ENCODE data around the gene LIN52.

The LIN52 gene

DNA sequence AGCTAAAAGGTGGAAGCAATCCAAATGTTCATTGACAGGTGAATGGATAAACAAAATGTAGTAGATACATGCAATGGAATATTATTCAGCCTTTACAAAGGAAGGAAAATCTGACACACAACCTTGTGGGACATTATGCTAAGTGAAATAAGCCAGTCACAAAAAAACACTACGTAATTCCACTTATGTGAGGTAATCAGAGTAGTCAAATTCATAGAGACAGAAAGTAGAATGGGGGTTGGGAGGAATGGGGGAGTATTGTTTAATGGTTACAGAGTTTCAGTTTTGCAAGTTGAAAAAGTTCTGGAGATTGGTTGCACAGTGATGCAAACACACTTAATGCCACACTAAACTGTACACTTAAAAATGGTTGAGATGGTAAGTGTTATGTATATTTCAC is 62.8 kb downstream of the LIN52 start:
- Histone ChIP-seq H3K18ac (ENCODE audit: low read length) (no peak overlapping the region), H2BK120ac (ENCODE audit: low read depth, low read length) (no peak overlapping the region), H2BK5ac (ENCODE audit: low read length) (no peak overlapping the region), H2AK5ac (ENCODE audit: low read length) (no peak overlapping the region), H3K79me1 (ENCODE audit: low read length) (no peaks in the 10 kb centered on the region), H2BK15ac (replicated peaks; ENCODE audit: low read depth) (no peak overlapping the region), H3K4ac (ENCODE audit: low read depth, low read length) (no peak overlapping the region), H3K36me3 (ENCODE audit: control insufficient read depth, insufficient read depth, low read length) (no peaks in the 10 kb centered on the region), H3K9ac (ENCODE audit: low read length) (no peak overlapping the region), H4K8ac (ENCODE audit: low read depth, low read length) (no peak overlapping the region), H3K4me2 (ENCODE audit: low read length) (no peak overlapping the region), H3K4me3 (ENCODE audit: low read length) (no peak overlapping the region), H3K23ac (ENCODE audit: low read length) (no peak overlapping the region), H3K4me1 (ENCODE audit: control insufficient read depth, low read depth, low read length) (no peaks in the 10 kb centered on the region), H3K27me3 (ENCODE audit: insufficient read depth, low read length, poor library complexity) (no peaks in the 10 kb centered on the region), H4K5ac (ENCODE audit: low read length) (no peak overlapping the region), H3K79me2 (ENCODE audit: control insufficient read depth, insufficient read depth, low read length) (no peaks in the 10 kb centered on the region), H3K56ac (ENCODE audit: low read length) (no peak overlapping the region), H3K27ac (ENCODE audit: low read depth, low read length) (no peak overlapping the region)
- no CpG with 5 or more reads among the region's 1 CpG for WGBS (ENCODE audit: extremely low coverage, insufficient coverage, low lambda C conversion rate)
- DNase-seq, result no peak

DNA sequence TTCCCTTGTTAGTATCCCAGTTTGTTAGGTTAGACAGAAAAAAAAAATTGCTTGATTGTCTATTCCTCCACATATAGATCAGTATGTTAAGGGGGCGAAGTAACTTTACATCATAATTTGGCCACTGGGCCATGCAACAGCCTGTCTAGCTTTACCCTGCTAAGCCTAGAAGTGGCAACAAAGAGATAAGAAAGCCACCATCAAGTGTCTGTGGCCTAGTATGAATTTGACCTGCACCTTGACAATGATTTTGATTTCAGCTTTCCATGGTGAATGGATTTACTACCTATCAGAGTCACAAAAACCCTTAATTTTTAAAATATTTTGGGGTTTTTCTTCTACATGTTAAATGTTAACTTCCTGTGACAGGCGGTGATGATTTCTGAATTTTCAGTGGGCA is 63.9 kb downstream of the LIN52 start:
- Histone ChIP-seq H2BK120ac (ENCODE audit: low read depth, low read length) (no peak overlapping the region), H3K4me2 (ENCODE audit: low read length) (no peak overlapping the region), H4K8ac (ENCODE audit: low read depth, low read length) (no peak overlapping the region), H3K9ac (ENCODE audit: low read length) (no peak overlapping the region), H3K79me2 (ENCODE audit: control insufficient read depth, insufficient read depth, low read length) (no peaks in the 10 kb centered on the region), H2AK5ac (ENCODE audit: low read length) (no peak overlapping the region), H3K23ac (ENCODE audit: low read length) (no peak overlapping the region), H3K36me3 (ENCODE audit: control insufficient read depth, insufficient read depth, low read length) (no peaks in the 10 kb centered on the region), H3K4me3 (ENCODE audit: low read length) (no peak overlapping the region), H2BK15ac (replicated peaks; ENCODE audit: low read depth) (no peak overlapping the region), H3K4me1 (ENCODE audit: control insufficient read depth, low read depth, low read length) (no peaks in the 10 kb centered on the region), H2BK5ac (ENCODE audit: low read length) (no peak overlapping the region), H3K27me3 (ENCODE audit: insufficient read depth, low read length, poor library complexity) (no peaks in the 10 kb centered on the region), H3K79me1 (ENCODE audit: low read length) (no peaks in the 10 kb centered on the region), H4K5ac (ENCODE audit: low read length) (no peak overlapping the region), H3K4ac (ENCODE audit: low read depth, low read length) (no peak overlapping the region), H3K27ac (ENCODE audit: low read depth, low read length) (no peak overlapping the region), H3K56ac (ENCODE audit: low read length) (no peak overlapping the region), H3K18ac (ENCODE audit: low read length) (no peak overlapping the region)
- no CpG with 5 or more reads among the region's 2 CpGs for WGBS (ENCODE audit: extremely low coverage, insufficient coverage, low lambda C conversion rate)
- DNase-seq, result no peak

- Histone ChIP-seq H2BK15ac (replicated peaks; ENCODE audit: low read depth) (no peak overlapping the region), H3K4me1 (ENCODE audit: control insufficient read depth, low read depth, low read length) (no peaks in the 10 kb centered on the region), H3K18ac (ENCODE audit: low read length) (no peak overlapping the region), H2BK5ac (ENCODE audit: low read length) (no peak overlapping the region), H4K5ac (ENCODE audit: low read length) (no peak overlapping the region), H3K4me3 (ENCODE audit: low read length) (no peak overlapping the region), H3K79me2 (ENCODE audit: control insufficient read depth, insufficient read depth, low read length) (no peaks in the 10 kb centered on the region), H2BK120ac (ENCODE audit: low read depth, low read length) (no peak overlapping the region), H3K27ac (ENCODE audit: low read depth, low read length) (no peak overlapping the region), H3K9ac (ENCODE audit: low read length) (no peak overlapping the region), H4K8ac (ENCODE audit: low read depth, low read length) (no peak overlapping the region), H3K56ac (ENCODE audit: low read length) (no peak overlapping the region), H3K4ac (ENCODE audit: low read depth, low read length) (no peak overlapping the region), H2AK5ac (ENCODE audit: low read length) (no peak overlapping the region), H3K4me2 (ENCODE audit: low read length) (no peak overlapping the region), H3K27me3 (ENCODE audit: insufficient read depth, low read length, poor library complexity) (no peaks in the 10 kb centered on the region), H3K23ac (ENCODE audit: low read length) (no peak overlapping the region), H3K79me1 (ENCODE audit: low read length) (no peaks in the 10 kb centered on the region), H3K36me3 (ENCODE audit: control insufficient read depth, insufficient read depth, low read length) (no peaks in the 10 kb centered on the region)
- DNase-seq, result no peak
- WGBS (ENCODE audit: extremely low coverage, insufficient coverage, low lambda C conversion rate), result no CpG with 5 or more reads among the region's 6 CpGs
Observed at GRCh38 chr14:74155287-74155686, 70.5 kb downstream of the LIN52 start.

- H3K4me2 ChIP-seq (ENCODE audit: low read length), result no peak overlapping the region
- no peaks in the 10 kb centered on the region for H3K4me1 ChIP-seq (ENCODE audit: control insufficient read depth, low read depth, low read length)
- H3K27me3 ChIP-seq (ENCODE audit: insufficient read depth, low read length, poor library complexity), result no peaks in the 10 kb centered on the region
- no peak overlapping the region for H3K4me3 ChIP-seq (ENCODE audit: low read length)
- no peaks in the 10 kb centered on the region for H3K79me1 ChIP-seq (ENCODE audit: low read length)
- H3K27ac ChIP-seq (ENCODE audit: low read depth, low read length), result no peak overlapping the region
- H3K79me2 ChIP-seq (ENCODE audit: control insufficient read depth, insufficient read depth, low read length), result no peaks in the 10 kb centered on the region
- no peak overlapping the region for H3K4ac ChIP-seq (ENCODE audit: low read depth, low read length)
- no peak overlapping the region for H2BK5ac ChIP-seq (ENCODE audit: low read length)
- no peak overlapping the region for H4K8ac ChIP-seq (ENCODE audit: low read depth, low read length)
- H3K56ac ChIP-seq (ENCODE audit: low read length), result no peak overlapping the region
- DNase-seq, result no peak
- no peak overlapping the region for H2BK120ac ChIP-seq (ENCODE audit: low read depth, low read length)
- H4K5ac ChIP-seq (ENCODE audit: low read length), result no peak overlapping the region
- WGBS (ENCODE audit: extremely low coverage, insufficient coverage, low lambda C conversion rate), result no CpG with 5 or more reads among the region's 1 CpG
- H3K23ac ChIP-seq (ENCODE audit: low read length), result no peak overlapping the region
- no peak overlapping the region for H2AK5ac ChIP-seq (ENCODE audit: low read length)
- H2BK15ac ChIP-seq (replicated peaks; ENCODE audit: low read depth), result no peak overlapping the region
- H3K36me3 ChIP-seq (ENCODE audit: control insufficient read depth, insufficient read depth, low read length), result no peaks in the 10 kb centered on the region
- H3K18ac ChIP-seq (ENCODE audit: low read length), result no peak overlapping the region
- H3K9ac ChIP-seq (ENCODE audit: low read length), result no peak overlapping the region
Observed at GRCh38 chr14:74155749-74156148, 71.0 kb downstream of the LIN52 start.

- Histone ChIP-seq H3K27ac (ENCODE audit: low read depth, low read length) (no peak overlapping the region), H3K18ac (ENCODE audit: low read length) (no peak overlapping the region), H3K79me2 (ENCODE audit: control insufficient read depth, insufficient read depth, low read length) (no peaks in the 10 kb centered on the region), H3K23ac (ENCODE audit: low read length) (no peak overlapping the region), H3K56ac (ENCODE audit: low read length) (no peak overlapping the region), H2BK5ac (ENCODE audit: low read length) (no peak overlapping the region), H3K4me3 (ENCODE audit: low read length) (no peak overlapping the region), H3K36me3 (ENCODE audit: control insufficient read depth, insufficient read depth, low read length) (no peaks in the 10 kb centered on the region), H3K4me2 (ENCODE audit: low read length) (no peak overlapping the region), H2BK120ac (ENCODE audit: low read depth, low read length) (no peak overlapping the region), H4K8ac (ENCODE audit: low read depth, low read length) (no peak overlapping the region), H3K9ac (ENCODE audit: low read length) (no peak overlapping the region), H2BK15ac (replicated peaks; ENCODE audit: low read depth) (no peak overlapping the region), H3K79me1 (ENCODE audit: low read length) (no peaks in the 10 kb centered on the region), H2AK5ac (ENCODE audit: low read length) (no peak overlapping the region), H3K4ac (ENCODE audit: low read depth, low read length) (no peak overlapping the region), H3K27me3 (ENCODE audit: insufficient read depth, low read length, poor library complexity) (no peaks in the 10 kb centered on the region), H3K4me1 (ENCODE audit: control insufficient read depth, low read depth, low read length) (no peaks in the 10 kb centered on the region), H4K5ac (ENCODE audit: low read length) (no peak overlapping the region)
- WGBS (ENCODE audit: extremely low coverage, insufficient coverage, low lambda C conversion rate), result no CpG with 5 or more reads among the region's 2 CpGs
- no peak for DNase-seq
Observed at GRCh38 chr14:74160763-74161162, 76.0 kb downstream of the LIN52 start.

GRCh38 chr14:74161526-74162158 is 76.9 kb downstream of the LIN52 start:
- Histone ChIP-seq H3K79me1 (ENCODE audit: low read length) (no peaks in the 10 kb centered on the region), H3K4me1 (ENCODE audit: control insufficient read depth, low read depth, low read length) (no peaks in the 10 kb centered on the region), H2BK15ac (replicated peaks; ENCODE audit: low read depth) (no peak overlapping the region), H3K4me2 (ENCODE audit: low read length) (no peak overlapping the region), H3K9ac (ENCODE audit: low read length) (no peak overlapping the region), H3K4ac (ENCODE audit: low read depth, low read length) (no peak overlapping the region), H2BK5ac (ENCODE audit: low read length) (no peak overlapping the region), H2BK120ac (ENCODE audit: low read depth, low read length) (no peak overlapping the region), H3K79me2 (ENCODE audit: control insufficient read depth, insufficient read depth, low read length) (no peaks in the 10 kb centered on the region), H3K56ac (ENCODE audit: low read length) (no peak overlapping the region), H3K18ac (ENCODE audit: low read length) (no peak overlapping the region), H3K4me3 (ENCODE audit: low read length) (no peak overlapping the region), H3K27me3 (ENCODE audit: insufficient read depth, low read length, poor library complexity) (no peaks in the 10 kb centered on the region), H4K5ac (ENCODE audit: low read length) (no peak overlapping the region), H3K27ac (ENCODE audit: low read depth, low read length) (no peak overlapping the region), H3K36me3 (ENCODE audit: control insufficient read depth, insufficient read depth, low read length) (no peaks in the 10 kb centered on the region), H2AK5ac (ENCODE audit: low read length) (no peak overlapping the region), H4K8ac (ENCODE audit: low read depth, low read length) (no peak overlapping the region), H3K23ac (ENCODE audit: low read length) (no peak overlapping the region)
- no CpG with 5 or more reads among the region's 8 CpGs for WGBS (ENCODE audit: extremely low coverage, insufficient coverage, low lambda C conversion rate)
- peak; percentile 51 for DNase-seq
